GM19193 (cell line): ENCODE data around the gene GASK1A.

Source experiments
- POLR2A ChIP-seq: IDR thresholded peaks from 4 replicates; pipeline ENCODE4 v1.6.1; 2011; ENCODE audit not compliant: insufficient read depth, insufficient read length; ENCODE audit errors: extremely low read depth

GASK1A gene

DNA sequence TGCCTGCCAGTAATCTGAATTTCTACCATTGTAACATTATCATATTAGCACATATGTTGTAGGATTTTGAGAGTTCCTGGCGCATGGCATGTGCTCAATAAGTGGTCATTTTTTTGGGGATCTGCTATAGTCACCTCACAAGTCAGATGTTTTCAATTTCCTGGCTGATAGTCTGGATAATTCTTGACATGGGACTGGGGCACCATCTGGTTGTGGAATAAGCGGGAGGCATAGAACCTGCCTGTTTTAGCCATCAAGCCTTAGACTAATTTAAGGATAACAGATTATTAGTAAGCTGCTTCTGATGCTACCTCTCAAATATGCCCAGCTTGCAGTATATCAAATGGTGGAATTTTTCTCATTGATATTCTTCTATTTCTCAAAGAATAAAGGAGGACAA lies 39.1 kb downstream of the GASK1A start:
- TF ChIP-seq POLR2A, result no peak

DNA sequence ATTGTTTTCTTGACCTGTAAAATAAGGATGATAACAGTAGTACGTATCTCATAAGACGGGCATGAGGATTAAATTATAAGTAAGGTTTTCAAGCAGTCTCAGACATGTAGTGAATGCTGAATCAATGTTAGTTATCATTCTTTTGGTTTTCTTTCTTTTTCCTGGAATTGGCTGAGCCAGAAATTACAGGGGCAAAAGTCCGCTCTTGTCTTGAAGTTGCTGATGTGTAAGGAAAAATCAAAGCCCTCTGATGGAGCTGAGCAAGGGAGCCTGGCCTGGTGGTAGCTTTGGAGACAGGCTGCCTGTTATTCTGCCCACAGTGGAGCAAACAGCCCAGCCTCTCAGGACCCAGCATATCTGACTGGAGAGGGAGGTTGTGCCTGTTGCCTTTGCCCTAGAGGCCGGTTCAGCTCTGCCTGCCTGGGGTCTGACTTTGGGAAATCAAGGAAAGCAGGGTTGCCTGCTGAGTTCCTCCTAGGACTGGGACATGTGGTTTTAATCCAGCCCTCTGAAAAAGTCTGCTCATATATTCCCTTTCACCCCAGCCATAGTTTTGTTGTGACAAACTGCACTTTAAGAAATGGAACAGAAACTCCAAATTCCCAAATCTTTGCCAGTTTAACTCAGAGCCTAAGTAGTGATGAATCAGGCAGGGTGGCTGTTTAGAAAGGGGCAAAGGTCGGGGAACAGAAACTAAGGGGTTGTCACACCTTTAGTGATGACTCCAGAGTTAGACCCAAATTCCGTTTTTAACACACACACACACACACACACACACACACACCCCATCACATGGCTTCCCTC lies 40.1 kb downstream of the GASK1A start:
- no peak for TF ChIP-seq POLR2A

DNA sequence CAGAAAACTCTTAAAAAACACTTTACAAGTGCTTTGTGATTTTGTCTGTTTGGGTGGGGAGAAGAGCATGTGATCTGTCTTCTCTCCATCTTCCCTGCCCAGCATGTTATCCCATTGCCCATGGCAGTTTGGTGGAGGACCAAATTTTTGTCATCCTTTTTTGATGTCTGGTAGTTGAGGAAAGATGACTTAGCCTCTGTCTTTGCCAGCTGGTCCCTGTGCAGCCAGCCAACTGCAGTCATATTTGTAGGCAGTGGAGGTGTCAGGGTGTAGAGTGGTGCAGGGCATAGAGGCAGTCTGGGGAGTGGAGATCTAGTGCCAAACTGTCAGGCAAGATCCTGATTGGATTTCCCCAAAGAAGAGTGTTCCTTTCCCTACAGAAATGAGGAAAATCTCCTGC lies 40.7 kb downstream of the GASK1A start:
- no peak for TF ChIP-seq POLR2A

DNA sequence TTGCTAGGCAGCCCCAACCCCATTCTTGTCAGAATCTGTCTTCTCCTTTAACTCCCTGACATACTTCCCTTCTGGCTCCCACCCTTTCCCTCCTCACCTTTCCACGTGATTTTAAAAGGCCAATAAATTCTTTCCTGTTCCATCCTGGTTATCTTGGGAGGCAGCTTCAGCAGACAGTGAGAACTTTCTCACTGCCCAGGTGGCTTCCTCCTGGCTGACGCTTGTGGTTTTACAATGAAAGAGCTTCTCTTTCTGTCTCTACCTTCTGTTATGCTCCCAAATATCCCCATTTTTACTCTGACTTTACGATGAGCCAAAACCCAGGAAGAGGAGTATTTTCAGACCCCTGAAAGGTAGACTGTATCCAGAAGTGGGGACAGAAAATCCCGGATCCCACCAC lies 42.1 kb downstream of the GASK1A start:
- TF ChIP-seq POLR2A, result no peak

DNA sequence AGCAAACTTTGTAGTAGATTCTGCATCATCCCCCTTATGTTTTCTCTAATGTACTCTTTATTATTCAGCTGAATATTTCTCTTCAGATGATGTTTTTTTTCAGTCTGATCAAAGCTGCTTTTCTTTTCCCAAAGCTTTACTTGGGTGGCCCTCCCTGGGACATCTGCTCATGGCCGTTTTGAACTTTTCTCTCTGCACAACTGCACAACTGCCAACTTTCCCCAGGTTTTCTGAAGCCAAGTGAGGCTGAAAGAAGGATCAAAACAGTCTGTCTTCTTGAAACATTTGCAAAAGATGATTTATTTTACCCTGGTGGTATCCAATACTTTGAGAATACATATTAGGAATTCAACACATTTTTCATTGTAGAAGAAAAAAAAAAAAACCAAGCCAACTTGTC lies 43.0 kb downstream of the GASK1A start:
- TF ChIP-seq POLR2A, result no peak

DNA sequence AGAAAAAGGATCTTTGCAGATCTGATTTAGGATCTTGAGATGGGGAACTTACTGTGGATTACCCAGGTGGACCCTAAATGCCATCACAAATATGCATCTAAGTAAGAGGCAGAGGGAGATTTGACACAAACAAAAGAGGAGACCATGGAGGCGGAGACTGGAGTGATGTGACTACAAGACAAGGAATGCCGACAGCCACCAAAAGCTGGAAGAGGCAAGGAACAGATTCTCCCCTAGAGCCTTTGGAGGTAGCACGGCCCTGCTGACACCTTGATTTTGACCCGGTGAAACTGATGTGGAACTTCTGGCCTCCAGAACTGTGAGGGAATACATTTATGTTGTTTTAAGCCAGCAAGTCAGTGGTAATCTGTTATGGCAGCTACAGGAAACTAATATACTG lies 44.0 kb downstream of the GASK1A start:
- TF ChIP-seq POLR2A, result no peak

DNA sequence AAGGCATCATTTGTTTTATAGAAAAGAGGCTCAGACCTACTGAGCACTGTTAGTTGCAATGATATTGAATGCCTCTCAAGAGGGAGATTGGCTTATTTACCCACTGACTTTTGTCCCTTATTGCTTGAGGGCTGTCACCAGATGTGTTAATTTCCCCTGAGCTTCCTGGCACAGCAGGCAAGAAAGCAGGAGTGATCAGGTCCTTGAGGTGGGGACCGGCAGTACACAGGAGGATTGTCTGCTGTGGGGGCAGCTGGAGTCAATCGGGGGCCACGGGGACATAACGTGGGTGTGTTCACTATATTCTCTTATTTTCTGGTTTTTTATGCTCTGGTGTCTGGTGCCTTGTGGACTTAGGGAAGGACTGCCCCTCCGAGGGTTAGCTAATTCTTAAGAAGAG lies 44.6 kb downstream of the GASK1A start:
- no peak for TF ChIP-seq POLR2A

DNA sequence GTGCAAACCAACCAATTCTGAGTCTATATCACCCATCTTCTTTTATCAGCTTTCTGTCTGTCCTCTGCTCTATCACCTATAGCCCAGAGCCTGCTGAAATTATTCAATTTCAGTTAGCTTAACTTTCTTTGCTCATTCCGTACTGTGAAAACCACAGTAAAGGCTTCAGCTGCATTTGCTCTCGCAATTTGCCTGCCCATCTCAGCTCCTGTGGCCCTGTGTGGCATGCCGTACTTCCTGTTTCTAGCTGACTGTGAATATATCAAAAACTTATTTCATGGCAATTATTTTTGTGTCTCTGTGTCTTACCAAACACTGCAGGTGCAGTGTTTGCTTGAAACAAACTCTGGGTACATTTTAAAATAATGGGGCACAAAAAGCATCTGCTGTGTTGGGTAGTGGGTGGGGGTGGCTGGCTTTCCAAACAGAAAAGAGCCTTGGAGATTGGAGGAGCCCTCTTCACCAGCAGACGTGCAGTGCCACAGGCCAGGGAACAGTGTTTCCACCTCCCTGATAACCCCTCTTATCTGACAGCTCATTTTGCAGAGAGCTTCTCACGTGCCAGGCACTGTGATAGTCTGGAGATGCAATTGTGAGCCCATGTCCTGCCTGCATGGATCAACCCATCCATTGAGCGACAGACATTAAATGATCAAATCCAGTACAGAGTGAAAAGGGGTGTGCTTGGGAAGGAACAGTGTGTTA lies 45.2 kb downstream of the GASK1A start:
- no peak for TF ChIP-seq POLR2A

DNA sequence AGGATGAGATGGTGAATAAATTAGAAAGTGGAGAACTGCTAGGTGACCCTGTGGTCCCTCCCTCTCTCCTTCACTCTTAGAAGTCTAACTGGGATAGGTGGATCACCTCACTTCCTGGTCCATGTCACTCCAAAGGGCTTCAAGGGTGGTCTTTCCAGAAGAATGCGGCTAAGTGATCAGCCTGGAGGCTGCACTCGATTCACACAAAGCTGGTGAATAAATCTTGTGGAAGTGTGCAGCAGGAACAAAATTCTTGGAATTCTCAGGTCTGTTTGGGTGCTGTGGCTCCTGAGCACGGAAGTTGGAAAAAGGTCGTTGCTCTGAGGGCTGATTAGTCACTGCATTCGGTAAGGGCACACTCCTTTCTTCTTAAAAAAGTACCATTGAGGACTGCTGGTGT lies 46.3 kb downstream of the GASK1A start:
- no peak for TF ChIP-seq POLR2A

DNA sequence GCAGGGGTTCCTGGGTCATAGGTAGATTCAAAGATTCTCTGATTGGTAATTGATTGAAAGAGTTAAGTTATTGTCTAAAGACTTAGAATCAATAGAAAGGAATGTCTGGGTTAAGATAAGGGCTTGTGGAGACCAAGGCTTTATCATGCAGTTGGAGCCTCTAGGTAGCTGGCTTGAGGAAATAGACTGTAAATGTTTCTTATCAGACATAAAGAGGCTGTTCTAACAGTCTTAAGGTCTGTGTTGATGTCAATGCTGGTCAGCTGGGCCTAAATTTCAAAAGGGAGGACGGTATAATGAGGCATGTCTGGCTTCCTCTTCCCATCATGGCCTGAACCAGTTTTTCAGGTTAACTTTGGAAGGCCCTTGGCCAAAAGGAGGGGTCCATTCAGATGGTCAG lies 48.9 kb downstream of the GASK1A start:
- no peak for TF ChIP-seq POLR2A

DNA sequence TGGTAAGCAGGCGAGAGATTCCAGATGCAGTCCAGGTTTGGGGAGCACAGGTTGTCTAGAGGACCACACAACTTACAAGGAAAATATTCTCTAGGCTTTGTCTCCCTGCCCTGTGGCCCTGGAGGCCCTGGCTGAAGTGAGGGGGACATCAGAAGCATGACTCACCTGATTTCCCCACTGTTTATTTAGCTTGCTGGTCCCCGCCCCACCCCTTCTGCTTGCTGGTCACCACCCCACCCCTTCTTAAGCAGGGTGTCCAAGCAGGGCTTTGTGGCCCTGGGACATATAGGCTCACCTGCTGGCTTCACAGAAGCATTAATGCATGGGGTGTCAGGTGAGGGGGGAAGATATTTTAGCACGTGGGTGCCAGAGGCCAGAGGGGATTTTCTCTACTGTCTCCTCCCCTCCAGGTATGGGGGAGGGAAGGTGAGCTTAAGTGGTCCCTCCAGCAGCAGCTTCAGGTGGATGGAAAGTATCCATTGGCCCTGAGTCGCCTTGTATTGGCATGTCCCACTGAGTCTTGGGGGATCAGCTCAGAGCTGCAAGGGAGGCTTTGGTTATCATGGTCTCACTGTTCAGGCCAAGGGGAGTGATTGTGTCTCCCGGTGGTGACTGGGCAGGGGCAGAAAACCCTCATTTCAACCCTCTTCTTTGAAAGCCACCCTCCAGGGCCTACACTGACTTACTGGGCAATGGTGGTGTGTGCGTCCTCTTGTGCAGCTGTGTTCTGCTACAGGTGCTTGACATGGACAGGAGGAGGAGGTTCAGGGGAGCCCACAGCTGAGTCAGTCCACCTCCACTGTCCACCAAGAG lies 49.8 kb downstream of the GASK1A start:
- no peak for TF ChIP-seq POLR2A

DNA sequence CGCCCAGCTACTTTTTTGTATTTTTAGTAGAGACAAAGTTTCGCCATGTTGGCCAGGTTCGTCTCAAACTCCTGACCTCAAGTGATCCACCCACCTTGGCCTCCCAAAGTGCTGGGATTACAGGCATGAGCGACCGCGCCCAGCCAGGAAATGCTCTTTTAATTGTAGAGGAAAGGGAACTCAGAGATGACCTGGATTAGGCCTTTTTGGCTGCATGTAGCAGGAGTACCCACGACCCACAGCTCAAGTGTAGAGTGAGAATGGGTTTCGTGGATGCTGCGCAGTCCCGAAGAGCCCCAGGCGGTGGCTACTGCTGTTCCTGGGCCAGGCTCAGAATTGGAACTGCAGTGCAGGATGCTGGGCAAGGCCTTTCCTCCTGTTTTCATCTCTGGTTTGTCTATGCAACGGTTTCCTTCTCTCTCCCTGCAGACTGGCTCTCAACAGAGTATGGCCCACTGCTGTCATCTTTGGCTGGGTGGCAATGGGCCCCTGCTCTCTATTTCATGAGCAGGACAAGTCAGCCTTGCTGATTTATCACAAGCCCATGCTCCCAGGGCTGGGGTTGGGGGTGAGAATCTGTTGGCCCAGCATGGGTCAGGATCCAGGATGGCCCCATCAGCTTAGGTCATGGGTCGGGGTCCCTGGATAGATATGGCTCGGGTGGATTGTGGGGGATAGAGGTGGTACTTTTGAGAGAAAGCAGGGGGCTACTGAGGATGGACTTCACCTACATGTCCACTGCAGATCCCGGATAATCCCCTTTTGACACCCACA lies 51.2 kb downstream of the GASK1A start:
- TF ChIP-seq POLR2A, result no peak

DNA sequence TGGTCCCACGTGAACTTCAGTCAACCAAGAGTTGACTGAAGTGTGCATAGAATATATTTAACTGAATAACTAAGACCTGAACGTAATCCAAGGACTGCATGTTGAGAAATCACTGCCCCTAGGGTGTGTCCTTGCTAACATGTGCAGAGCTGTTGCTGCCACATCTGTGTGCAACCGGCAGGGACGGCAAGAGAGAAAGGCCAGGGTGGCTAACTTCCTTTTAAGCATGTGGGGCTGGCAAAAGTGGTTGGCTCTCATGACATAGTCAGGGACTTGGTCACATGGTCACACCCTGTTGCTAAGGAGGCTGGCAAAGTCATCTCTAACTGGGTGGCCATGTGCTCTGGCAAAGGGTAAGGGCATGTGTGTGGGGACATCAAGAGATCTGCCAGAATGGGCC lies 52.4 kb downstream of the GASK1A start:
- no peak for TF ChIP-seq POLR2A

DNA sequence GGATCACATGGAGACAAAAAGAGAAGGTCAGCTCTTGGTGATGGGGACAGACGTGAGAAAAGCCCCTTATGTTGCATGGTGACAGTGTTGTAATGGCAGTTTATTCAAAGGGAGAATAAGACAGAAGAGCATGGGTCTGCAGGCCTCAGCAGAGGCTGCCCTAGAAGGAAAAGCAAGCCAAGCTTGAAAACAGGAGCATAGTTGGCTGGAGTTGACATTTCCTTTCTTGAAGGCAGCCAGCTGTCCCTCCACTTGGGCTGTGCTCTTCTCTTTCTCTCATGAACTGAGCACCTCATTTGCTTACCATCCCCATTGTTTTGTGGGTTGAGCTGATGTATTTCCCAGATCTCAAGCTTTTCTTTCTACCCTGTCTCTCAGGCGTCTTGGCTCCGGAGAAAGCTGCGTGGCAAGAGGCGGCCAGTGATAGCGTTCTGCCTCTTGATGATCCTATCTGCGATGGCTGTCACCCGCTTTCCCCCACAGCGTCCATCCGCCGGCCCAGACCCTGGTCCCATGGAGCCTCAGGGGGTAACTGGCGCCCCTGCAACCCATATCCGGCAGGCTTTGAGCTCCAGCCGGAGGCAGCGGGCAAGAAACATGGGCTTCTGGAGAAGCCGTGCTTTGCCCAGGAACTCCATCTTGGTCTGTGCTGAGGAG lies 52.9 kb downstream of the GASK1A start:
- no peak for TF ChIP-seq POLR2A
